ENCODE measurements around the gene BAG5.
"Not testable (repeated sequence)": the region's sequence is repeated elsewhere in the genome, so short reads cannot be mapped to it uniquely, and the experiment has no call there.

BAG5 gene, protein sequence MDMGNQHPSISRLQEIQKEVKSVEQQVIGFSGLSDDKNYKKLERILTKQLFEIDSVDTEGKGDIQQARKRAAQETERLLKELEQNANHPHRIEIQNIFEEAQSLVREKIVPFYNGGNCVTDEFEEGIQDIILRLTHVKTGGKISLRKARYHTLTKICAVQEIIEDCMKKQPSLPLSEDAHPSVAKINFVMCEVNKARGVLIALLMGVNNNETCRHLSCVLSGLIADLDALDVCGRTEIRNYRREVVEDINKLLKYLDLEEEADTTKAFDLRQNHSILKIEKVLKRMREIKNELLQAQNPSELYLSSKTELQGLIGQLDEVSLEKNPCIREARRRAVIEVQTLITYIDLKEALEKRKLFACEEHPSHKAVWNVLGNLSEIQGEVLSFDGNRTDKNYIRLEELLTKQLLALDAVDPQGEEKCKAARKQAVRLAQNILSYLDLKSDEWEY
- 99.7 to 107 reads per million in 2 donors for total RNA-seq

DNA sequence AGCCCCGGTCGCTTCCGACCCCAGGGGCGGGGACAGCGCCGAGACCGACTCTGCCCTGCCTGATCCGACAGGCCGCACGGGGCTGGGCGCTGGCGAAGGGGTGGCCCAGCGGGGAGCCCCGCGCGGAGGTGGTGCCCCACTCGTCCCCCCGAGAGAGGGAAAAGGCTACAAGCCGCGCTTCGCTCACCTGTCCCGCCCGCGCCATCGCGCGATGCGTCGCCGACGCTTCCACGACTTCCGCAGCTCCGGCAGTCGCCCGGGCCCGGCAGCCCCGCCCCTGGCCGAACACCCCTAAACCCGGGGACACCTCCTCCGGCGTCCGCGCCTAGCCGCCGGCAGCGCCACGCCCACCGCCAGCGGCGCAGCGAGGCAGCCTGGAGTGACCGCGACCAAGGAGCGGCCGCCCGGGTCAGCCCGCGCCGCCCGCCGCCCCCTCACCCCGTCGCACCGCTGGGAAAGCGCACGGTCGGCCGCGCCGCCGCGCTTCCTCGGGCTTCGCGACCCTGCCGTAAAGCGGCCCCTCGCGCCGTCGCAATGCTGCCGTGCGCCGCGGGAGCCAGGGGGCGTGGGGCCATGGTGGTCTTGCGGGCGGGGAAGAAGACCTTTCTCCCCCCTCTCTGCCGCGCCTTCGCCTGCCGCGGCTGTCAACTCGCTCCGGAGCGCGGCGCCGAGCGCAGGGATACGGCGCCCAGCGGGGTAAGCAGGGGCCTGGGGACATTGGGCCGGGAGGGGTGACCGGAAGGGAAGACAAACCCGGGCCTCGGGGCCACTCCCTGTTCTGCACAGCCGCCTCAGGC lies at the start of gene BAG5, which contains the start of gene COA8:
TSS of gene BAG5 (minus strand) at position 229 of the 797 bp plus-strand sequence. CDS start 1,493 bp downstream, outside the sequence.
TSS of gene COA8 (plus strand) at position 532 of the 797 bp plus-strand sequence. CDS start at position 574, 42 bp downstream.
- peak; percentile 79 for DNase-seq

DNA sequence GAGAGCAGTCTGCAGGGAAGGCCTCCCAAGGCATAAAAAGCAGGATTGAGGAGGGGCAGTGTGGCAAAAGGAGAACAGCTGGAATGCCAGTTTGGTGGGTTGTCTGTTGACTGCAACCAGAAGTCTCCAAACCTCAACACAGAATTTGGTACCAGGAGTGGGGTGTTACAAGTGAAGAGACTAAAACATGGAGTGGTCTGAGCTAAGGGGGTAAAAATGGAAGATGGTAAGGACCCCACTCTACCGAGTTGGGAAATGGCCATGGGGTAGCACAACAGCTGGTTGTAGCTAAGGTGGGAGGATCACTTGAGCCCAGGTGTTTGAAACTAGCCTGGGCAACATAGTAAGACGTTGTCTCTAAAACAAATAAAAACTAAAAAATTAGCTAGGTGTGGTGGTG lies 48.8 kb upstream of the BAG5 start:
- DNase-seq: no peak

DNA sequence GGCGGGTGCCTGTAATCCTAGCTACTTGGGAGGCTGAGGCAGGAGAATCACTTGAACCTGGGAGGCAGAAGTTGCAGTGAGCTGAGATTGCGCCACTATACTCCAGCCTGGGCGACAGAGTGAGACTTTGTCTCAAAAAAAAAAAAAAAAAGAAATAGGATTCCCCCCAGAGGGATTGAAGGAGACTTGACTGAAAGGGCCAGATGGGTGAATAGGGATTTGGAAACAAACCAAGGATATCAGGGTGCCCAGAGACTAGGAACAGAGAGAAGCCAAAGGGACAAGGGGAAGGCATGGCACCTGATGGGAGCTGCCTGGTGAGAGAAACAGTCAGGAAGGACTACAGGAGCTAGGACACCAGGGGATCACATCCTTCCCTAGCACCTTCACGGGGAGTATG lies 46.6 kb upstream of the BAG5 start:
- not testable (repeated sequence) for DNase-seq

DNA sequence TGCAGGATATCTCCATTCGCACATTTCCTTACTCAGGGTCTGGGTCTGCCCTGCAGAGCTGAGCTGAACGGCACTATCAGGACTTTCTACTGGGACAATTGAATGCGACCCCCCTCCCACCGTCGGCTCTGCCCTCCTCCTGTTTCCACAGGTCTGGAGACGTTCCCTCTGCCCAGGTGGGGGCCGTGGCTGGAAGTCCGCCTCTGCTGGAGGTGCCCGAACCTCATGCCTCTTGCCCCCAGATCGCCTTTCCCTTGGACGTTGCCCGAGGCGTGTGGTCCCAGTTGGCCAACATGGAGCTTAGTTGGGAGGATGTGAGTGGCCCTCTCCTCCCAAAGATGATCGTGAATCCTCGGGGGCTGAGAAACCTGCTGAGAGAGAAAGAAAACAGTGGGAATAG lies 45.4 kb upstream of the BAG5 start:
- no peak for DNase-seq

DNA sequence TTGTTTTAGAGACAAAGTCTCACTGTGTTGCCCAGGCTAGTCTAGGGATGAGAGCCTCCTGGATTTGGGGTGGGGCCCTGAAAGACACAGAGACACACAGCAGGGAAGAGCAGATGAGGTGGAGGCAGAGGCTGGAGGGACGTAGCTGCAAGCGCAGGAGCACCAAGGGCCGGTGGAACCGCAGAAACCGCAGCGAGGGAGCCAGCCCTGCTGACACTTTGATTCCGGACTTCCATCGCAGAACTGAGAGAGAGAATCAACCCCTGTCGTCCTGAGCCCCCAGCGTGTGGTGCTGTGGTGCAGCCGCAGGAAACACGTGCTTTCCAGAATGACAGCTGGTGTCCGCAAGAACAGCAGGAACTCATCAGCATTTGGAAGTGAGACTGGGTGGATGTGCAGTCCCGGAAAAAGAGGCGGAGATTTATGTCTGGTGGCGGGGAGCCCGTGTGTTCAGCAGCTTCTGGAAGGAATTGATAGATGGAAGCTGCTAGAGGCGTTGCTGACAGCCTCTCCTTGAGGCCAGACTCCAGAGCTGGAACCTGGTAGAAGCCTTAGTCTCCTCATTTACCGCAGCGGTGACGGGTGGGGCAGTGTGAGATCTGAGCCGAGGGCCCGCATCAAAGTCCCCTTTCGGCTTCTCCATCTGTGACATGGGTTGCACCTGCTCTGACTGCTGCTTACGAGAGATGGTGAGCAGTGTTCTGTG lies 44.7 kb upstream of the BAG5 start:
- DNase-seq: peak; percentile 35

DNA sequence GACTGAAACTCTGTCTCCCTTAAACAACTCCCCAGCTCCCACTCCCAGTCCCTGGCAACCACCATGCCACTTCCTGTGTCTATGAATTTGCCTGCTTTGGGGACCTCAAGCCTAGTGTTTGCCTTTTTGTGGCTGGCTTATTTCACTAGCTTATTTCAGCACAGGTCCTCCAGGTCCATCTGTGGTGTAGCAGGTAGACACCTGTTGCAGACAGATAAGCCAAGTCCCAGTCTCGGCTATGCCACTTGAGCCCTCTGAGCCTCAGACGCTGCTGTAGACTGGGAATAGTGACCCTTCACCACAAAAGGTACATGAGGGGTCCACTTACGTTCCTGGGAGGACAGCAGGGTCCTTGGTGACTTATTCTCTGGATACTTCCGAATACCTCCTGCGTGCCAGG lies 42.2 kb upstream of the BAG5 start:
- DNase-seq: no peak

DNA sequence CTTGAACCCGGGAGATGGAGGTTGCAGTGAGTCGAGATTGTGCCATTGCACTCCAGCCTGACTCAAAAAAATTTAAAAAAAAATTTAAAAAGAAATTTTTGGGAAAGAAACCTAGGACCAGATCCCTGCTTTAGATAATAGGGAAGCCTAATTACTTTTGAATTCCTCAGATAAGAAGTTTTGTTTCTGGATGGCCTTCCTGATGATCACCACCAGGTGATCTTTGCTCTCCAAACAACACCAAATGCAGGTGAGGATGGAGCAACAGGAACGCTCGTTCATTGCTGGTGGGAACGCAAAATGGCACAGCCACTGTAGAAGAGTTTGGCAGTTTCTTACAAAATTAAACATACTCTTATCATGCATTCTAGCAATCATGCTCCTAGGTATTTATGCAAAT lies 38.0 kb upstream of the BAG5 start:
- no peak for DNase-seq

DNA sequence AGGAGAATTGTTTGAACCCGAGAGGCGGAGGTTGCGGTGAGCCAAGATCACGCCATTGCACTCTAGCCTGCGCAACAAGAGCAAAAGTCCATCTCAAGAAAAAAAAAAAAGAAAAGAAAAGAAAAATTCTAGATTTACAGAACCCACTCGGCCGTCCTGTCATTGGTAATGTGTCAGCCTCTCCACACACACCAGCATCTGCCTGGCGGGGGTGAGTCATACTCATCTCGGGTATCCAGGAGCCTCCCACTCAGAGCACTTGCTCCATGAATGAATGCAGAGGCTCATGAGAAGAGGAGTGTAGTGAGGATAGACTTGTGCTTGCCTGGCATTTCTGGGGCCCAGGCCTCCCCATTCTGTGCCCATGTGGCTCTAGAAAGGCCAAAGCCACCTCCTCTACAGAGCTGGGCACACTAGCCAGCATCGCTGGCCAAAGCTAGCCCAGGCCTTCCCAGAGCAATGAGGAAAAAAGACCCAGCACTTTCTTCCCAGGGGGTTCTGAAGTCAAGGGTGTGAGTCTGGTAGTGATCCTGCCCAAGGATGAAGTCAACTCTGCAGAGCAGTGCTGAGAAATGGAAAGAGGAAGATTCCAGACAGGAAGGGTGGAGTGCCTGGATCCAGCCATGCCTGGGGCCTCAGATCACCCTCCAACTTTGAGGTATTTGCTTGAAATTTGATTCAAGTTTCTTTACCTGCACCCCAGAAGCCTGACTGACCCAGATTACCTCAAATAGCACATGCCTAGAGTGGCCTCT lies 35.3 kb upstream of the BAG5 start:
- no peak for DNase-seq

DNA sequence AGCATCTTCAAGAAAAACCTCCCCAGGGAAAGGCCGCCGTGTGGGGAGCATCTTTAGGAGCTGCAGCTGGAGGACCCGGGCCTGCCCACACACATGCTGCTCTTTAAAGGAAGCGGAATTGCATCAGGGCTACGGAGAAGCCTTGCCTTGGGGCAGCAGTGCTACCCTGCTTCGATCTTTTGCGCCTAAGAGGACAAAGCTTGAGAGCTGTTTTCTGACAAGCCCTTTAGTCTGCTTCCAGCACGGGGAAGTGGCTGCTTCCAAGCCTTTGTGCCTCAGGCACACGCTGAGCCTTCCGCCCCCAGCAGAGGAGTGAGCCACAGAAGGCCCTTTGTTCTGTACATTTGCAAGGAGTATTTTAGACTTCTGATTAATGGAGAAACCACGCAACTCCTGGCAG lies 31.8 kb upstream of the BAG5 start:
- DNase-seq: no peak

DNA sequence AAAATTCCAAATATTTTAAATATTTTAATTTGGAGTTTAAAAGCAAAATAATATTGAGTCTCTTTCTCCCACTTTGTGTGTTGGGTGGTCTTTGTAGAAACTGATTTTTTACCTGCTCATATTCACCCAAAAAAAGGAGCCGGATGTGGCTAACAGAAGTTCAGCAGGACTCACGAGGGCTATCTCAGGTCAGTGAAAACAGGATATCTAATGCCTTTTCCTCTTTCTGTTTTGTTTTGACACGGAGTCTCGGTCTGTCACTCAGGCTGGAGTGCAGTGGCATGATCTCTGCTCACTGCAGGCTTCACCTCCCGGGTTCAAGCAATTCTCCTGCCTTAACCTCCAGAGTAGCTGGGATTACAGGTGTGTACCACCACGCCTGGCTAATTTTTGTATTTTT lies 31.1 kb upstream of the BAG5 start:
- no peak for DNase-seq

DNA sequence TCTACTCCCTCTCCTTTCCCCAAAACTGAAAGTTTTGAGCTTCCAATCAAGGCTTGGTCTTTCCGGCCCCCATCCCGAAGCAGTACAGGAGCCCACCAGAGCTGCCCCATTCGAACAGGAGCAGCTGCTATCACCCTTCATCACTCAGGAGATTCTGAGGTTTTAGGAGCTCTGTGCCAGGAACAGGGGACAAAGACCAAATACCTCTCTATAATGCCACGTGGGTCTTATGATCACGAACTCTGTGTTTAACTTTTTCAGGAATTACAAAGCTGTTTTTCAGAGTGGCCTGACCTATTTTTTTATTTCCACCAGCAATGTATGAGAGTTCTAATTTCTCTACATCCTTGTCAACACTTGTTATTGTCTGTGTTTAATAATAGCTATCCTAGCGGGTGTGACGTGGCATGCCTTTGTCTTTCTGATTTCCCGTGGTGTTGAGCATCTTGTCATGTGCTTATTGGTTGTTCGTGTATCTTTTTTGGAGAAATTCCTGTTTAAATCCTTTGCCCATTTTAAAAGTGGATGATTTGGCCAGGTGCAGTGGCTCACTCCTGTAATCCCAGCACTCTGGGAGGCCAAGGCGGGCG lies 22.0 kb upstream of the BAG5 start:
- DNase-seq: no peak

DNA sequence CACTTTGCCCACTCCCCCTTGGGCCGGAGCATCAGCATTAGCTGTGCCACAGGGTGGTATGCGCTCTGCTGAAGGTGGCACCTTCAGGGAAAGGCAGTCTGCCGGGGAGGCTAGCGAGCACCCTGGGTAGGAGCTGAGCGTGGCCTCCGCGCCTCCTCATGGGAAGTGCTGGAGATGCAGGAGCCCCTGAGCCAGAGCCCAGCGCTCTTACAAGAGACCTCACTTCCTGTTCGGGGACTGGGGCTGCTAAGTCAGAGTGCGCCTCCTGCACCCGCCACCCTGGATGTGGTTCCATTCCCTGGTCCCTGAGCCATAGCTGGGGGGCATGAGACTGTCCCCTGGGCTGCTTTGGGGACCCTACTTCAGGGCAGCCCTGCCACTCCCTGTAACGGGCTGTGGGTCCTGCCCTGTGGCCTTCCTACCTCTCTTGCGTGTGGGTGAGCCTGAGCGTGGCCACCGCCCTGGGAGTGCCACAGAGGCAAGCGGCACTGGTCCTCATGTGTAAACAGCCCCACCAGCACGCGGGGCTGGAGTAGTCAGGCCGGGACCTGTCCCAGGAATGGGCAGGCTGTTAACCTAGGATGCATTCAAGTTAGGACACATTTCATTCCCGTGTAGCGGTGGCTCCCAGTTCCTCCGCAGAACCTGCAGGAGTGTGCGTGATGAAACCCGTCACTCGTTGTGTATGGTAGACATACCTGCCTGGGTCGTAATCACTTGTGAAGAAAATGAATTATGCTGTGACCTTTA lies 19.7 kb upstream of the BAG5 start:
- DNase-seq: no peak

DNA sequence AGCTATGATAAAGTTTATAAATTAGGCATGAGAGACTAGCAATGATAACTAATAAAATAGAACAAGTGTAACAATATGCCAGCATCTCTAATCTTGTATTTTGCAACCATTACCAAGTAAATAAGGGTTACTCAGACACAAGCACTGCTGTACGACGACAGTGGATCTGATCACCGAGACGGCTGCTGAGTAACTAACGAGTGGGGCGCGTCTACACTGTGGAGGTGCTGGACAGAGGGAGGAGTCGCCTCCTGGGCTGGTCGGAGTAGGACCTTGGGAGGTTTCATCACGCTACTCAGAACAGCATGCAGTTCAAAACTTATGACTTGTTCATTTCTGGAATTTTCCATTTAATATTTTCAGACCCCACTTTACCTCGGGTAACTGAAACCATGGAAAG lies 18.7 kb upstream of the BAG5 start:
- no peak for DNase-seq

DNA sequence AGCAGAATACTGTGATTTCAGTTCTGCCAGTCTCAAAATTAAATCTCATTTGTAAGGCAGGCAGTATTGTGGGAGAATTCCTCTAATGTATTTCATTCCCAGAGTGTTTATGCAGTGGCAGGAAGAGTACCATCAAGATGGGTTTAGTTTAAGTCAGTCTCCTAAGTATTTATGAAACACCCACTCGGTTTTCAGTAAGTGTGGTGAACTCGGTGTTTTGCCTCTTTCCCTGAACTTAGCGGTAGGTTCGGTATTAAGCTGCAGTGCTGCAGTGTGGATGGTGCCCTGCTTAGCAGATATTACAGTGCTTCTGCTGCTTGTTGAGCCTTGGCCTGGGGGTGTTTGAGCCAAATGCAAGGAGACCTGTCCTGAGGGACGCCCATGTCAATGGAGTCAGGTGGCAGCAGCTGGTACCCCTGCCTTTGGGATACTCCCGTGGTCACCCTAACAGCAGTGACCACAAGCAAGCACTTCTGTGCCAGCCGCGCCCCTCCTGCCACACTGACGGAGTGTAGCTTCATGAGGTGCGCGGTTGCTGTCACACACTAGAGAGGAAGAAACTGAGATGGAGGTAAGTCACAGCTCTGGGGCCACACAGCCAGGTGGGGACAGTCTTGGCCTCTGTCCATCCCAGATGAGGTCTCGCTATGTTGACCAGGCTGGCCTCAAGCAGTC lies 16.1 kb upstream of the BAG5 start:
- no peak for DNase-seq

DNA sequence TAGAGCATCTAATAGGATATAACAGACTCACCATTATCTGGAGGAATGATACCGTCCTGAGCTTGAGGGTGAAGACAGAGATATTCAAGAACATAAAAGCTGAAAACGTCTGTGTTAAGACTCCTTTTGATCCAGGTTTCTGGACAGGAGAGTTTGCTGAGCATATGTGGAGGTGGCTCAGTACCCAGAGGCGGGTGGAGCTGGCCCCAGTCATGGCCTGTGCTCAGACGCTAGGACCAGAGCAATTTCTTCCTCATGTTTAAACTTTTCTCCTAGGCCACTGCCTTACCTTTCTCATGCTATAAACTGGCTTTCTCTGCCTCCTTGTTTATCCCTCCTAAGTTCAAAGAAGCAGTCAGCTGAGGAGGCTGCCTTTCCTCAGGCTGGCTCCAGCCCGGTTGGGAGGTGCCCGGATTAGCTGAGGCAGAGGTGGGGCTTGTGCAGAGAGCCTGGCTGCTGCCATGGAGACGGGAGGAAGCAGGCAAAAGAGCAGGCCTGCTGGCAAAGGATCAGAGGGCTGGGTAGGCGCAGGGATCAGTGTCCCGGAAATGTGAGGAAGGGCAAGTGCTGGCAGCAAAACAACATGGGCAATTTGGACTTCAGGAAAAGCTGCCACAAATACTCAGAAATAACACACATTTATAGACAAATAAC lies 14.0 kb upstream of the BAG5 start:
- no peak for DNase-seq

DNA sequence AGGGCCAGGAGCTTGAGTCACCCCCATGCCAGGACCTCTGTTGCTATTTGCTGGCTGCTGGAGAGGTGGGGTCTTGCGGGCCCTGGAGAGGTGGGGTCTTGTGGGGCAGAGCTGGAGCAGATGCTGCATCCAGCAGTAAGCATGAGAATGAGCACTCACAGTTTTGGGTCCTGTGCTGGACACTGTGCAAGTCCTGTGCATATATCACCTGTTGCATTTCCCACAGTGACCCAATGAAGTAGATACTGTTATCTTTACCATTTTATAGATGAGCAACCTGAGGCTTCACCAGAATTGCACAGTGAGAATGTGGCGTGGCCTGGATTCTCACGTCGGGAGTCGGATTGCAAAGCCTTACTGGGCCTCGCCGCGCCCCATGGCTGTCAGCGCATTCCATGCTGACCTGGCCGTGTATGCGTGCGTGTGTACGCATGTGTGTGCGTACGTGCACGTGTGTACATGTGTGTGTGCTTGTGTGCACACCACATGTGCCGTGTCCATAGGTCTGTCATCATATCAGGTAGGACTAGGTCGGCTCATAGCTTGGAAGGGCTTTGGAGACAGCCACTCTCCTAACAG lies 12.3 kb upstream of the BAG5 start:
- no peak for DNase-seq

DNA sequence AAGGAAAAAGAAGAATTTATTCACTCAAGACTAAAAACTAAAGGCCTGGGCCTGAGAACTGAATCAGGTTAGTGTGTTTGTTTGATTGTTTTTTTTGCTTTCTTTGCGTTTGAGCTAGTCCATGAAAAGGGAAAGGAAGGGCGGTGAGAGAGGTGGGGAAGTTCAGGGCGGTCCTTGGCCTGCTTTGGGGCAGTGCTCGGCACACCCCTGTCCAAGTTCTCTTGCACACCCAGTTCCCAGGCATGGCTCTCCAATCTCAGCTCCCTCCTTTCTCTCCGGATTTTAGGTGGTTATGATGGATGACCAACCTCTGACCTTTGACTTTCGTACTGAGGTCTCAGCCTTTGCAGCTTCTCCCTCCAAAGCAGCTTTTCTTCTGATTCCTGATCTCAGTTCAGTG lies 11.6 kb upstream of the BAG5 start:
- DNase-seq: no peak

DNA sequence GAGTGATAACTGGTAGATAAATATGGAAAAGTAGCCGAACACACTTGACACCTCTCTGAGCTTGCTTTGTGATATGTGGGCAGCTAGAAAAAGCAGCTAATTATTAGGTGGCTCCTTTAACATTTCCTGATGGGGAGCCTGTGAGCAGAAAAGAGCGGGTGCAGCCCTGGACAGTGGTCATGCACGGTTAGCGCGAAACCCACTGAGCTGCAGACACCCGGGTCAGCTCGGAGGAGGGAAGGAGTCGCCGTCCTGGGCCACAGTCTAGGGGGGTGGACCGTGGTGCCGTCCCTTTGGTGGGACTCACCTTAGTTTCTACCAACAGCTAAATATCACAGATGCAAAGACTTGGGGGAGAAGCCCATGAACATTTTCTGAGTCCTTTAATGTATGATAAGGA lies 7.0 kb upstream of the BAG5 start:
- DNase-seq: no peak

DNA sequence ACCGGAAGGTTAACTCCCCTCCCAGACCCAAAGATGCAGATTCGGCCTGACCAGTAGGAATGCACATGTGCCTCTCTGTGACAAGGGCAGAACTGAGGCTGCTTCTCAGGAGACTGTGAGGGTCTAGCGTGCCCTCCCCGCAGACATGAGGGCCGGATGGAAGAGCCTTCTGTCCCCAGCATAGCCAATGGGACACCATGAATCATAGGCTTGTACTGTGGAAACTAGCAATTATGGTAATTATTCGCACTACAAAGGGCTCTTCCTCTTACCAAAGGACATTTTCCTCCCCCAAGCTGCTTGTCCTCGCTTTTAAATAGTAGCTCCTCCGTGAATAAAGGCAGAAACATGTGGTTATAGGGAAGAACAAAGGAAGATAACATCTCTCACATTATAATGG lies 6.5 kb upstream of the BAG5 start:
- DNase-seq: no peak

Measured in T-helper 9 cell (primary cell).